HepG2 (cell line): ENCODE results near the gene NME1. TPM values are rescaled to one million over a fixed set of nuclear protein-coding genes. Genes with fewer than 3 reads are reported as not detected.

Source experiments
- CEBPG ChIP-seq: IDR thresholded peaks from 2 replicates; pipeline ENCODE4 v1.6.1; 2016
- DPF2 ChIP-seq: sonication (generic); formaldehyde crosslinking; IDR thresholded peaks from 2 replicates; pipeline ENCODE4 v1.4.0; 2020; ENCODE audit warnings: mild to moderate bottlenecking, low read depth, missing genetic modification reagents, borderline replicate concordance
- ELF3 ChIP-seq: IDR thresholded peaks from 2 replicates; pipeline ENCODE4 v1.6.1; 2016; ENCODE audit warnings: missing genetic modification reagents, missing compliant biosample characterization
- FOXK2 ChIP-seq: fragments of 450-650 bp; IDR thresholded peaks from 2 replicates; pipeline ENCODE4 v1.6.1; 2016
- HES4 ChIP-seq: sonication (generic); formaldehyde crosslinking; IDR thresholded peaks from 2 replicates; pipeline ENCODE4 v1.9.0; 2021; ENCODE audit warnings: mild to moderate bottlenecking, missing genetic modification reagents, borderline replicate concordance
- HOXA3 ChIP-seq: sonication (generic); formaldehyde crosslinking; IDR thresholded peaks from 2 replicates; pipeline ENCODE4 v1.5.0; 2020; ENCODE audit warnings: missing genetic modification reagents
- JUN ChIP-seq: sonication (generic); formaldehyde crosslinking; IDR thresholded peaks from 2 replicates; pipeline ENCODE4 v1.4.0; 2020; ENCODE audit warnings: mild to moderate bottlenecking, missing genetic modification reagents
- MEIS2 ChIP-seq: sonication (generic); formaldehyde crosslinking; IDR thresholded peaks from 2 replicates; pipeline ENCODE4 v1.9.0; 2021; ENCODE audit warnings: mild to moderate bottlenecking, missing genetic modification reagents
- NCOA2 ChIP-seq: sonication (generic); formaldehyde crosslinking; IDR thresholded peaks from 2 replicates; pipeline ENCODE4 v1.8.0; 2022; ENCODE audit warnings: inconsistent platforms
- POGZ ChIP-seq: sonication (generic); formaldehyde crosslinking; IDR thresholded peaks from 2 replicates; pipeline ENCODE4 v1.4.0; 2020; ENCODE audit warnings: mild to moderate bottlenecking, missing genetic modification reagents
- SOX13 ChIP-seq, 3 experiments: fragments of 450-650 bp in 1 of 3; sonication (generic) in 1 of 3; formaldehyde crosslinking in 1 of 3; IDR thresholded peaks in 2 of 3; conservative IDR thresholded peaks in 1 of 3; 2 replicates each; pipeline versions ENCODE4 v1.5.0 to v1.6.1; 2016 to 2020; ENCODE audit warnings: antibody characterized with exemption in 1 of 3, mild to moderate bottlenecking in 1 of 3, missing compliant biosample characterization in 1 of 3, missing genetic modification reagents in 1 of 3, moderate library complexity in 1 of 3
- SPEN ChIP-seq: sonication (generic); formaldehyde crosslinking; IDR thresholded peaks from 2 replicates; pipeline ENCODE4 v1.5.1; 2020; ENCODE audit warnings: low read depth, mild to moderate bottlenecking, missing genetic modification reagents
- THAP11 ChIP-seq: IDR thresholded peaks from 2 replicates; pipeline ENCODE4 v1.6.1; 2016; ENCODE audit warnings: missing biosample characterization, missing genetic modification reagents
- ZFP36L1 ChIP-seq: sonication (generic); formaldehyde crosslinking; IDR thresholded peaks from 2 replicates; pipeline ENCODE4 v1.8.0; 2022; ENCODE audit warnings: mild to moderate bottlenecking, missing genetic modification reagents, moderate library complexity
- ZIK1 ChIP-seq: sonication (generic); formaldehyde crosslinking; IDR thresholded peaks from 2 replicates; pipeline ENCODE4 v1.5.0; 2020; ENCODE audit warnings: mild to moderate bottlenecking, low read depth, missing genetic modification reagents, borderline replicate concordance
- ZNF224 ChIP-seq: sonication (generic); formaldehyde crosslinking; IDR thresholded peaks from 2 replicates; pipeline ENCODE4 v1.5.0; 2020; ENCODE audit warnings: mild to moderate bottlenecking, missing genetic modification reagents
- ZNF235 ChIP-seq: sonication (generic); formaldehyde crosslinking; IDR thresholded peaks from 2 replicates; pipeline ENCODE4 v1.8.1; 2023; ENCODE audit warnings: mild to moderate bottlenecking, missing genetic modification reagents, borderline replicate concordance
- ZNF331 ChIP-seq: sonication (generic); formaldehyde crosslinking; IDR thresholded peaks from 2 replicates; pipeline ENCODE4 v1.4.0; 2020; ENCODE audit warnings: missing genetic modification reagents
- ZNF713 ChIP-seq: sonication (generic); formaldehyde crosslinking; IDR thresholded peaks from 2 replicates; pipeline ENCODE4 v1.4.0; 2020; ENCODE audit warnings: mild to moderate bottlenecking, missing genetic modification reagents
- polyA plus RNA-seq, 8 experiments: library from polyadenylated mRNA; depleted of rRNA in 3 of 8; stranded (reverse) in 7 of 8; unstranded in 1 of 8; fragments of >200 nt; fragmentation: Illumina TruSeq in 4 of 8; extraction: Trizol in 4 of 8; gene quantifications; 2 replicates each; pipeline versions ENCODE4 v1.2.1 to v1.2.3, GENCODE V29; 2011 to 2016; ENCODE audit warnings: low read depth in 4 of 8, missing spikeins in 1 of 8, mixed read lengths in 1 of 8; ENCODE audit not compliant: insufficient read depth in 1 of 8
- total RNA-seq, 5 experiments: library from RNA; depleted of rRNA; stranded (reverse); fragments of >200 nt; fragmentation: Illumina TruSeq; extraction: Trizol; gene quantifications; 2 replicates each; pipeline ENCODE4 v1.2.3, GENCODE V29; 2016; ENCODE audit warnings: low read depth in 1 of 5
- TF ChIP-seq, protein P1 (sequence below): sonication (generic); formaldehyde crosslinking; IDR thresholded peaks from 2 replicates; pipeline ENCODE4 v1.4.0; 2020; ENCODE audit warnings: missing genetic modification reagents, borderline replicate concordance
- TF ChIP-seq, protein P2 (sequence below): sonication (generic); formaldehyde crosslinking; IDR thresholded peaks from 2 replicates; pipeline ENCODE4 v1.8.1; 2023; ENCODE audit warnings: mild to moderate bottlenecking, moderate library complexity, missing genetic modification reagents

The NME1 gene
- total and polyA plus RNA-seq, 2 of the 13 experiments (the other 11 are each of a cell fraction or from before 2014, with no cell fraction given): 295 to 516 TPM

DNA sequence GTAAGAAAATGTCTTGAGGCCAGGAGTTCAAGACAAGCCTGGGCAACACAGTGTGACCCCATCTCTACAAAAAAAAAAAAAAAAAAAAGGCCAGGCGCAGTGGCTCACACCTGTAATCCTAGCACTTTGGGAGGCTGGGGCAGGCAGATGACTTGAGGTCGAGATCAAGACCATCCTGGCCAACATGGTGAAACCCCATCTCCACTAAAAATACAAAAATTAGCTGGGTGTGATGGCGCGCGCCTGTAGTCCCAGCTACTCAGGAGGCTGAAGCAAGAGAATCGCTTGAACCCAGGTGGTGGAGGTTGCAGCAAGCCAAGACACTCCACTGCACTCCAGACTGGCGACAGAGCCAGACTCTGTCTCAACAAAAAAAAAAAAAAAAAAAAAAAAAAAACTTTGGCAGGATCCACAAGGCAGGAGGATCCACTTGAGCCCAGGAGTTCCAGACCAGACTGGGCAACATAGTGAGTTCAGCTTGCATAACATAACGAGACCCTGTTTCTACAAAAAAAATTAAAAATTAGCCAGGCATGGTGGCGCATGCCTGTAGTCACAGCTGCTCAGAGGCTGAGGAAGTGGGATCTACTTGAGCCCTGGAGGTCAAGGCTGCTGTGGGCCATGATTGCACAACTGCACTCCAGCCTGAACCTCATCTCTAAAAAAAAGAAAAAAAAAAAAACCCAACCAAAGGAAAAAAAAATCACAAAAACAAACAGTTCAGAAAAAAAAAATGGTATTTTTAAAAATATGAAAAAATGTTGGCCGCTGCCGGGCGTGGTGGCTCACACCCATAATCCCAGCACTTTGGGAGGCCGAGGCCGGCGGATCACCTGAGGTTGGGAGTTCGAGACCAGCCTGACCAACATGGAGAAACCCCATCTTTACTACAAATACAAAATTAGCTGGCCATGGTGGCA is 40.8 kb upstream of the NME1 start (continued):
- TF ChIP-seq ZIK1: peak; percentile 66; the same call in 1 of the 2 replicates
- TF ChIP-seq, protein P1, sequence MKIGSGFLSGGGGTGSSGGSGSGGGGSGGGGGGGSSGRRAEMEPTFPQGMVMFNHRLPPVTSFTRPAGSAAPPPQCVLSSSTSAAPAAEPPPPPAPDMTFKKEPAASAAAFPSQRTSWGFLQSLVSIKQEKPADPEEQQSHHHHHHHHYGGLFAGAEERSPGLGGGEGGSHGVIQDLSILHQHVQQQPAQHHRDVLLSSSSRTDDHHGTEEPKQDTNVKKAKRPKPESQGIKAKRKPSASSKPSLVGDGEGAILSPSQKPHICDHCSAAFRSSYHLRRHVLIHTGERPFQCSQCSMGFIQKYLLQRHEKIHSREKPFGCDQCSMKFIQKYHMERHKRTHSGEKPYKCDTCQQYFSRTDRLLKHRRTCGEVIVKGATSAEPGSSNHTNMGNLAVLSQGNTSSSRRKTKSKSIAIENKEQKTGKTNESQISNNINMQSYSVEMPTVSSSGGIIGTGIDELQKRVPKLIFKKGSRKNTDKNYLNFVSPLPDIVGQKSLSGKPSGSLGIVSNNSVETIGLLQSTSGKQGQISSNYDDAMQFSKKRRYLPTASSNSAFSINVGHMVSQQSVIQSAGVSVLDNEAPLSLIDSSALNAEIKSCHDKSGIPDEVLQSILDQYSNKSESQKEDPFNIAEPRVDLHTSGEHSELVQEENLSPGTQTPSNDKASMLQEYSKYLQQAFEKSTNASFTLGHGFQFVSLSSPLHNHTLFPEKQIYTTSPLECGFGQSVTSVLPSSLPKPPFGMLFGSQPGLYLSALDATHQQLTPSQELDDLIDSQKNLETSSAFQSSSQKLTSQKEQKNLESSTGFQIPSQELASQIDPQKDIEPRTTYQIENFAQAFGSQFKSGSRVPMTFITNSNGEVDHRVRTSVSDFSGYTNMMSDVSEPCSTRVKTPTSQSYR (CRISPR knock-in tag): 0 out of 2 replicates have a peak, but pooled peaks have one; percentile 10
- TF ChIP-seq HES4 (CRISPR knock-in tag): peak; percentile 90
- TF ChIP-seq JUN: peak; percentile 70
- TF ChIP-seq, protein P2, sequence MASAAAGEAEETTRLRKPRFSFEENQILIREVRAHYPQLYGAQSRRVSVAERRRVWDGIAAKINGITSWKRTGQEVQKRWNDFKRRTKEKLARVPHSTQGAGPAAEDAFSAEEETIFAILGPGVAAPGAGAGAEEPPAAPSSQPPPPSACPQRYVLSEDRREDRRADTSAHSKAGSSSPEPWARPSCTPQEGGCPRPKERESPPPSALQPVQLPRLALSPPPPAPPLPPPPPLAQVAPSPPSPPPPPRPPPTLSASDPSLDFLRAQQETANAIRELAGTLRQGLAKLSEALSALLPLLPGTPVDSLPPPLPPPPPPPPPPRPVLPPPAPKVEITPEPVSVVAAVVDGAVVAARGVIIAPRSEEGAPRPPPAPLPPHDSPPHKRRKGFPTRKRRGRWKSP (CRISPR knock-in tag): peak; percentile 62; the same call in 1 of the 2 replicates
- peak; percentile 94 for TF ChIP-seq POGZ (CRISPR knock-in tag)
- peak; percentile 92 for TF ChIP-seq ZNF224
- TF ChIP-seq ZFP36L1 (CRISPR knock-in tag): 0 out of 2 replicates have a peak, but pooled peaks have one; percentile 74
- peak; percentile 80; the same call in 1 of the 2 replicates for TF ChIP-seq SPEN (CRISPR knock-in tag)
- TF ChIP-seq FOXK2: peak; percentile 20; the same call in 1 of the 2 replicates
- TF ChIP-seq MEIS2 (CRISPR knock-in tag): peak; percentile 42
- peak; percentile 81; the same call in 1 of the 2 replicates for TF ChIP-seq DPF2 (CRISPR knock-in tag)
- TF ChIP-seq ELF3 (CRISPR knock-in tag): peak; percentile 86
- TF ChIP-seq ZNF235 (CRISPR knock-in tag): 0 out of 2 replicates have a peak, but pooled peaks have one; percentile 69
- TF ChIP-seq ZNF331: peak; percentile 72
- TF ChIP-seq CEBPG (CRISPR knock-in tag): peak; percentile 97
- TF ChIP-seq THAP11: peak; percentile 63
- peak; percentile 83; the same call in 1 of the 2 replicates for TF ChIP-seq ZNF713 (CRISPR knock-in tag)
- peak; percentile 87 for TF ChIP-seq NCOA2 (CRISPR knock-in tag)
- peak; percentile 45; the same call in 1 of the 2 replicates for TF ChIP-seq SOX13 (IDR thresholded peaks at IDR 0.05)
- TF ChIP-seq SOX13 (CRISPR knock-in tag; conservative IDR thresholded peaks at IDR 0.05 in 1 of 2, IDR thresholded peaks at IDR 0.05 in 1 of 2): peak in 1 of 2 experiments; percentile 81; a peak in 2 of 4 replicates
- TF ChIP-seq HOXA3 (CRISPR knock-in tag): peak; percentile 94
